Measurements from ENCODE around the gene TEX52. TPM values are rescaled to one million over a fixed set of nuclear protein-coding genes. Genes with fewer than 3 reads are reported as not detected.

The TEX52 gene
- total RNA-seq, 1 experiment from 2014 or later = not detected

GRCh38 chr12:2856051-2856450, 788 bp downstream of the TEX52 start:
- H3K36me3 ChIP-seq (ENCODE audit: insufficient read depth, low read length, poor library complexity, severe bottlenecking) = peaks cover 30% of the 10 kb centered on the region
- no peaks in the 10 kb centered on the region for H3K4me1 ChIP-seq (ENCODE audit: insufficient read depth, low read length, poor library complexity, severe bottlenecking)
- ChIA-PET CTCF (interaction anchor here (1.1 kb wide), 1 partner anchor 21 kb away, joined by 4 read pairs; the partner anchor contains the start of genes FOXM1 and RHNO1), POLR2A (ENCODE audit: low non-redundant PET) (interaction anchor here (0.6 kb wide), 1 partner anchor 40 kb away, joined by 20 read pairs; no protein-coding TSS in a partner anchor)
- TF ChIP-seq EZH2 (IDR thresholded peaks at IDR 0.05; ENCODE audit: borderline replicate concordance, low read depth, low read length, poor library complexity, severe bottlenecking) (no peak), CTCF (conservative IDR thresholded peaks at IDR 0.05; ENCODE audit: low read depth, low read length) (no peak)
- H3K27me3 ChIP-seq (replicated peaks; ENCODE audit: insufficient read depth, low read depth, low read length, poor library complexity) = no peaks in the 10 kb centered on the region
- H3K27ac ChIP-seq (ENCODE audit: low read depth, low read length, poor library complexity, severe bottlenecking) = no peak overlapping the region
- no peaks in the 10 kb centered on the region for H3K9me3 ChIP-seq (ENCODE audit: low read depth, low read length, poor library complexity, severe bottlenecking)
- peak; percentile 54 for DNase-seq (ENCODE audit: low spot score)
- H3K4me3 ChIP-seq (ENCODE audit: low read depth, low read length, poor library complexity, severe bottlenecking) = no peak overlapping the region
- BruUV-seq (replicated peaks) = no TSS peak
- intact Hi-C loops (cut with micrococcal nuclease; ENCODE audit: unreplicated experiment) = no loop called here

GRCh38 chr12:2855546-2855945, 1.3 kb downstream of the TEX52 start:
- H3K9me3 ChIP-seq (ENCODE audit: low read depth, low read length, poor library complexity, severe bottlenecking) = no peaks in the 10 kb centered on the region
- no TSS peak for BruUV-seq (replicated peaks)
- DNase-seq (ENCODE audit: low spot score) = no peak
- H3K27ac ChIP-seq (ENCODE audit: low read depth, low read length, poor library complexity, severe bottlenecking) = no peak overlapping the region
- ChIA-PET POLR2A (ENCODE audit: low non-redundant PET) (no interaction called here), CTCF (interaction anchor here (2.2 kb wide), 1 partner anchor 89 kb away, joined by 14 read pairs; no protein-coding TSS in a partner anchor)
- H3K36me3 ChIP-seq (ENCODE audit: insufficient read depth, low read length, poor library complexity, severe bottlenecking) = peaks cover 29% of the 10 kb centered on the region
- H3K4me1 ChIP-seq (ENCODE audit: insufficient read depth, low read length, poor library complexity, severe bottlenecking) = no peaks in the 10 kb centered on the region
- intact Hi-C loops (cut with micrococcal nuclease; ENCODE audit: unreplicated experiment) = no loop called here
- H3K4me3 ChIP-seq (ENCODE audit: low read depth, low read length, poor library complexity, severe bottlenecking) = no peak overlapping the region
- H3K27me3 ChIP-seq (replicated peaks; ENCODE audit: insufficient read depth, low read depth, low read length, poor library complexity) = no peaks in the 10 kb centered on the region
- TF ChIP-seq CTCF (conservative IDR thresholded peaks at IDR 0.05; ENCODE audit: low read depth, low read length) (no peak), EZH2 (IDR thresholded peaks at IDR 0.05; ENCODE audit: borderline replicate concordance, low read depth, low read length, poor library complexity, severe bottlenecking) (no peak)

GRCh38 chr12:2854669-2855453, 2.0 kb downstream of the TEX52 start:
- Histone ChIP-seq H3K27me3 (replicated peaks; ENCODE audit: insufficient read depth, low read depth, low read length, poor library complexity) (no peaks in the 10 kb centered on the region), H3K4me3 (ENCODE audit: low read depth, low read length, poor library complexity, severe bottlenecking) (no peak overlapping the region), H3K9me3 (ENCODE audit: low read depth, low read length, poor library complexity, severe bottlenecking) (no peaks in the 10 kb centered on the region), H3K4me1 (ENCODE audit: insufficient read depth, low read length, poor library complexity, severe bottlenecking) (no peaks in the 10 kb centered on the region), H3K27ac (ENCODE audit: low read depth, low read length, poor library complexity, severe bottlenecking) (no peak overlapping the region), H3K36me3 (ENCODE audit: insufficient read depth, low read length, poor library complexity, severe bottlenecking) (peaks cover 22% of the 10 kb centered on the region)
- POLR2A ChIA-PET (ENCODE audit: low non-redundant PET) = interaction anchor here (0.6 kb wide), 1 partner anchor 13 kb away, joined by 5 read pairs; no protein-coding TSS in a partner anchor
- CTCF ChIA-PET = interaction anchor here (1.4 to 2.2 kb wide), 3 partner anchors 90 to 187 kb away, joined by 6 to 14 read pairs (median 12); no protein-coding TSS in a partner anchor
- no peak for TF ChIP-seq EZH2 (IDR thresholded peaks at IDR 0.05; ENCODE audit: borderline replicate concordance, low read depth, low read length, poor library complexity, severe bottlenecking)
- TF ChIP-seq CTCF (conservative IDR thresholded peaks at IDR 0.05; ENCODE audit: low read depth, low read length) = no peak
- BruUV-seq (replicated peaks) = no TSS peak
- DNase-seq (ENCODE audit: low spot score) = no peak
- intact Hi-C loops (cut with micrococcal nuclease; ENCODE audit: unreplicated experiment) = loop anchor here (5.0 kb wide), 1 partner anchor 187 kb away; no protein-coding TSS in a partner anchor
